Endothelial cell of umbilical vein (primary cell): ENCODE data around the gene GPATCH2L. TPM values are rescaled to one million over a fixed set of nuclear protein-coding genes. Genes with fewer than 3 reads are reported as not detected.

ENCODE experiments used
- BruUV-seq: library from RNA; stranded (reverse); fragments of 400-500 nt; replicated peaks from 2 replicates; lab custom pipeline; 2021; lab: Mats Ljungman, UMichigan
- CTCF ChIA-PET: fragments of 300-600, 350-600 bp; sonication (Branson Sonifier 250); formaldehyde crosslinking; loops from one replicate; lab custom pipeline; 2021; ENCODE audit warnings: antibody characterized with exemption, inconsistent platforms; lab: Charles Lee
- POLR2A ChIA-PET: fragments of 300-600, 350-600 bp; sonication (Branson Sonifier 250); formaldehyde crosslinking; loops from one replicate; lab custom pipeline; 2021; ENCODE audit warnings: antibody characterized with exemption, inconsistent platforms; lab: Charles Lee
- DNase-seq: peaks from one replicate; pipeline ENCODE4 v3.0.0-alpha.2; 2011; ENCODE audit warnings: low read depth, low spot score
- FAIRE-seq: peaks from 2 replicates; lab custom pipeline; 2011; peaks lifted over from hg19 to GRCh38; lab: Jason Lieb, UNC
- H2AFZ ChIP-seq: 2 replicates; pipeline ENCODE4 v1.6.0; 2012; ENCODE audit warnings: low read depth, low read length, control low read depth, inconsistent platforms
- H3K27ac ChIP-seq: 2 replicates; pipeline ENCODE4 v1.5.1; 2011; ENCODE audit warnings: low read depth, mild to moderate bottlenecking, control low read depth, low read length, moderate library complexity; ENCODE audit not compliant: insufficient read depth
- H3K27me3 ChIP-seq, 2 experiments: 2 replicates each; pipeline versions ENCODE4 v1.6.0 to v1.6.1; 2011; ENCODE audit warnings: low read length in 2 of 2, mixed read lengths in 1 of 2; ENCODE audit not compliant: control insufficient read depth in 2 of 2, insufficient read depth in 2 of 2
- H3K36me3 ChIP-seq, 2 experiments: 2 replicates in 1 of 2; 3 replicates in 1 of 2; pipeline ENCODE4 v1.5.1; 2011; ENCODE audit warnings: low read length in 2 of 2, mild to moderate bottlenecking in 1 of 2, moderate library complexity in 1 of 2; ENCODE audit not compliant: control insufficient read depth in 2 of 2, insufficient read depth in 2 of 2; ENCODE audit errors: extremely low read depth in 1 of 2
- H3K4me1 ChIP-seq: 3 replicates; pipeline ENCODE4 v1.5.1; 2011; ENCODE audit warnings: mild to moderate bottlenecking, low read length; ENCODE audit not compliant: control insufficient read depth, insufficient read depth; ENCODE audit errors: extremely low read depth
- H3K4me2 ChIP-seq: 2 replicates; pipeline ENCODE4 v1.6.1; 2011; ENCODE audit warnings: low read length, control low read depth, mixed read lengths; ENCODE audit not compliant: insufficient read depth
- H3K4me3 ChIP-seq, 3 experiments: fragments of 200-600 bp in 1 of 3; sonication (generic), shearing (Covaris generic) in 1 of 3; replicated peaks in 1 of 3; 2 replicates each; pipeline ENCODE4 v1.5.1; 2011 to 2016; ENCODE audit warnings: control low read depth in 3 of 3, low read length in 3 of 3, mild to moderate bottlenecking in 2 of 3, inconsistent platforms in 1 of 3, low read depth in 1 of 3, moderate library complexity in 1 of 3; ENCODE audit not compliant: insufficient read depth in 1 of 3
- H3K79me2 ChIP-seq: 2 replicates; pipeline ENCODE4 v1.6.0; 2012; ENCODE audit warnings: low read length, inconsistent platforms; ENCODE audit not compliant: control insufficient read depth, insufficient read depth
- H3K9ac ChIP-seq: replicated peaks from 2 replicates; pipeline ENCODE3; 2011; ENCODE audit warnings: low read length, control low read depth; ENCODE audit not compliant: insufficient read depth; ENCODE audit errors: extremely low read depth
- H3K9me1 ChIP-seq: replicated peaks from 3 replicates; pipeline ENCODE4 v1.6.0; 2011; ENCODE audit warnings: mild to moderate bottlenecking, low read length; ENCODE audit not compliant: control insufficient read depth, insufficient read depth; ENCODE audit errors: extremely low read depth
- H3K9me3 ChIP-seq: replicated peaks from 2 replicates; pipeline ENCODE4 v1.5.1; 2012; ENCODE audit warnings: low read length, inconsistent platforms; ENCODE audit not compliant: control insufficient read depth, insufficient read depth
- H4K20me1 ChIP-seq: replicated peaks from 2 replicates; pipeline ENCODE3; 2011; ENCODE audit warnings: mild to moderate bottlenecking, low read length; ENCODE audit not compliant: control insufficient read depth, insufficient read depth; ENCODE audit errors: extremely low read depth
- EZH2 ChIP-seq: IDR thresholded peaks from 2 replicates; pipeline ENCODE4 v1.6.1; 2012; ENCODE audit warnings: borderline replicate concordance, low read depth, mild to moderate bottlenecking, moderate library complexity, low read length, inconsistent platforms; ENCODE audit not compliant: severe bottlenecking
- FOS ChIP-seq: IDR thresholded peaks from 2 replicates; pipeline ENCODE4 v1.6.1; 2011; ENCODE audit warnings: mild to moderate bottlenecking, low read length, moderate library complexity, borderline replicate concordance; ENCODE audit not compliant: insufficient read depth
- JUN ChIP-seq: IDR thresholded peaks from 2 replicates; pipeline ENCODE4 v1.6.1; 2011; ENCODE audit warnings: borderline replicate concordance, low read depth; ENCODE audit not compliant: insufficient read length, insufficient read depth
- MYC ChIP-seq: IDR thresholded peaks from one replicate; pipeline ENCODE4 v1.6.1; 2011; ENCODE audit warnings: mild to moderate bottlenecking, low read depth, low read length
- POLR2A ChIP-seq: IDR thresholded peaks from 2 replicates; pipeline ENCODE4 v1.6.1; 2012; ENCODE audit warnings: low read depth, mild to moderate bottlenecking, control low read depth, low read length
- POLR2AphosphoS5 ChIP-seq: IDR thresholded peaks from 2 replicates; pipeline ENCODE4 v1.6.1; 2012; ENCODE audit warnings: low read depth, mild to moderate bottlenecking, control low read depth, low read length, moderate library complexity; ENCODE audit not compliant: insufficient read depth
- dilution Hi-C: fragments of 300-500 bp; cut with MboI; formaldehyde crosslinking; loops from one replicate; pipeline ENCODE4 v1.15.0; 2019; ENCODE audit warnings: low sequenced_read_pairs; ENCODE audit not compliant: extremely low pct_ligation_motif_present
- intact Hi-C: fragments of 100-400 bp; cut with micrococcal nuclease; formaldehyde crosslinking; loops from one replicate; pipeline ENCODE4 v1.10.0; 2022
- polyA plus RNA-seq, 4 experiments: library from polyadenylated mRNA; depleted of rRNA in 3 of 4; stranded (reverse) in 3 of 4; unstranded in 1 of 4; fragments of >200 nt; gene quantifications; 2 replicates each; pipeline versions ENCODE4 v1.2.1 to v1.2.3, GENCODE V29; 2011 to 2012; ENCODE audit warnings: missing spikeins in 1 of 4
- total RNA-seq: library from RNA; stranded (reverse); gene quantifications from 2 replicates; pipeline ENCODE4 v1.2.3, GENCODE V29; 2021
- TF ChIP-seq, protein P1 (sequence below): IDR thresholded peaks from 2 replicates; pipeline ENCODE4 v1.6.1; 2011; ENCODE audit not compliant: insufficient read depth, insufficient read length

Gene GPATCH2L
- total and polyA plus RNA-seq, 2 donors (not counting 3 experiments of a cell fraction or from before 2014, with no cell fraction given): 23.3 to 40.0 TPM

DNA sequence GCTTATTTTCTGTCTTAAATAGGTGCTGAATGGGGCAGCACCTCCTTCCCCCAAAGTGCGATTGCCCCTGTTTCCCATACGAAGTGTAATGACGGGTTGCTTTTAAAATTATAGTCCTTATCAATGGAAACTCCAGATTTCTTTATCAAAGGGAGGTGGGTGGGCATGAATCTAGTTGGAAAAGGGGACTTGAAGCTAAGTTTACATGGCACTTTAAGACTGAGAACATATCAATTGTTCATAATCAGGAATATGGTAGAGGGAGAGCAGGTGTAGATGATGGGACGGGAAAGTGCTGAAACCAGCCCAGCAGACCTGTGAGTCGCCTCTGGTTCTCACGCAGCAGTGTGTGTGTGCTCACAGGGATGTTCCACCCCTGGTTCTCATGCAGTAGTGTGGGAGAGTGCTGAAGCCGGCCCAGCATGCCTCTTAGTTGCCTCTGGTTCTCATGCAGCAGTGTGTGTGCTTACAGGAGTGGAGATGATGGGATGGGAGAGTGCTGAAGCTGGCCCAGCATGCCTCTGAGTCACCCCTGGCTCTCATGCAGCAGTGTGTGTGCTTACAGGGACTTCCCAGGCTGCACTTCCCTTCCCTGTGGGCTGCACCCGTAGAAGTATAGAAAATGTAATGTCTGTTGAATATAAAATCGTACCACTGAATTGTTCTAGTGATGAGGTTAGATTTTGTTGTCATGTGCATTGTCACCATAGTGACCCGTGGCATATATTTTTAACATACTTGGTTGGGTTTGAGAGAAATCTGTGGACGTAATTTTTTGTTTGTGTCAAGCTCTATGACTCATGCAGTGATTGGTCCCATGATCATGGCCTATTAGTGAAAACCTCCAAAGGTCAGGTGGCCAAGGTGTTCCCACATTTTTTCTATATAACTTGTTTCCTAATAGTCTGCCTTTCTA is 51.6 kb downstream of the GPATCH2L start:
- H3K27ac ChIP-seq: no peak overlapping the region
- H3K4me2 ChIP-seq: no peak overlapping the region
- H3K4me1 ChIP-seq: peaks cover 3% of the 10 kb centered on the region
- intact Hi-C loops (no loop called here), dilution Hi-C loops (no loop called here)
- no peak overlapping the region for H3K9ac ChIP-seq
- no peaks in the 10 kb centered on the region for H3K9me1 ChIP-seq
- TF ChIP-seq MYC (no peak), POLR2A (no peak), JUN (peak; percentile 13), POLR2AphosphoS5 (no peak), EZH2 (no peak), FOS (peak; percentile 24)
- TF ChIP-seq, protein P1, sequence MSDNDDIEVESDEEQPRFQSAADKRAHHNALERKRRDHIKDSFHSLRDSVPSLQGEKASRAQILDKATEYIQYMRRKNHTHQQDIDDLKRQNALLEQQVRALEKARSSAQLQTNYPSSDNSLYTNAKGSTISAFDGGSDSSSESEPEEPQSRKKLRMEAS: no peak
- no peaks in the 10 kb centered on the region for H3K27me3 ChIP-seq
- DNase-seq (peak; percentile 41), FAIRE-seq (no peak)
- no peaks in the 10 kb centered on the region for H3K9me3 ChIP-seq
- no peak overlapping the region for H3K4me3 ChIP-seq
- no peaks in the 10 kb centered on the region for H4K20me1 ChIP-seq
- H2AFZ ChIP-seq: no peak overlapping the region
- POLR2A ChIA-PET: no interaction called here
- H3K79me2 ChIP-seq: no peaks in the 10 kb centered on the region
- peaks cover 4 to 6% of the 10 kb centered on the region in 2 experiments for H3K36me3 ChIP-seq
- CTCF ChIA-PET: no interaction called here
- BruUV-seq: no TSS peak
